Body of pancreas (tissue), 4 donors: ENCODE data around the gene MSI2.

Experiments used
- POLR2A ChIP-seq, 3 donors: fragments of 450-650 bp; IDR thresholded peaks; one replicate each; pipeline ENCODE4 v1.6.1; 2016; ENCODE audit warnings: antibody characterized with exemption in 3 of 3, mild to moderate bottlenecking in 2 of 3
- TF ChIP-seq, protein P1 (sequence below), 7 experiments: fragments of 450-650 bp in 4 of 7; fragments of 200-600 bp in 3 of 7; sonication (generic) in 3 of 7; IDR thresholded peaks; one replicate each; pipeline ENCODE4 v1.5.1; 2016 to 2019; ENCODE audit warnings: antibody characterized with exemption in 7 of 7

DNA sequence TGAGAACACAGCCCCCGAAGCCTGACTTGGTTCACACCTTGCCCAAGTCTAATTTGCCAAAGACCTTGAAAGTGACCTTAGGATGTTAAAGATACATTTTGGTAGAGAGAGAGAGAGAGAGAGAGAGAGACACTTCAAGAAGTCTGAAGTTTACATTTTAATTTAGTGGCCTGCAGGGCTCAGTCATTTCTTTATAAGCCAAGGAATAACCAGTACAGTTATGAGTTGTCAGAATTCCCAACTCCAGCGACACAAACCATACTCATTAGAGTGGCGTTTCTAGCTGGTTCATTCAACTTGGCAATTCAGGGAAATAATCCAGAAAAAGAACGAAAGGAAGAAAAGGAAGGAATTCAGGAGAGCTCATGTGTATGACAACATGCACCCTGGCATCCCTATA is 284.7 kb downstream of the MSI2 start:
- TF ChIP-seq, protein P1, sequence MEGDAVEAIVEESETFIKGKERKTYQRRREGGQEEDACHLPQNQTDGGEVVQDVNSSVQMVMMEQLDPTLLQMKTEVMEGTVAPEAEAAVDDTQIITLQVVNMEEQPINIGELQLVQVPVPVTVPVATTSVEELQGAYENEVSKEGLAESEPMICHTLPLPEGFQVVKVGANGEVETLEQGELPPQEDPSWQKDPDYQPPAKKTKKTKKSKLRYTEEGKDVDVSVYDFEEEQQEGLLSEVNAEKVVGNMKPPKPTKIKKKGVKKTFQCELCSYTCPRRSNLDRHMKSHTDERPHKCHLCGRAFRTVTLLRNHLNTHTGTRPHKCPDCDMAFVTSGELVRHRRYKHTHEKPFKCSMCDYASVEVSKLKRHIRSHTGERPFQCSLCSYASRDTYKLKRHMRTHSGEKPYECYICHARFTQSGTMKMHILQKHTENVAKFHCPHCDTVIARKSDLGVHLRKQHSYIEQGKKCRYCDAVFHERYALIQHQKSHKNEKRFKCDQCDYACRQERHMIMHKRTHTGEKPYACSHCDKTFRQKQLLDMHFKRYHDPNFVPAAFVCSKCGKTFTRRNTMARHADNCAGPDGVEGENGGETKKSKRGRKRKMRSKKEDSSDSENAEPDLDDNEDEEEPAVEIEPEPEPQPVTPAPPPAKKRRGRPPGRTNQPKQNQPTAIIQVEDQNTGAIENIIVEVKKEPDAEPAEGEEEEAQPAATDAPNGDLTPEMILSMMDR (IDR thresholded peaks at IDR 0.05), result no peak
- TF ChIP-seq POLR2A (IDR thresholded peaks at IDR 0.05), result no peak
